ENCODE data around the gene RNASET2. TPM values are rescaled to one million over a fixed set of nuclear protein-coding genes. Genes with fewer than 3 reads are reported as not detected.
"Not testable (repeated sequence)": the region's sequence is repeated elsewhere in the genome, so short reads cannot be mapped to it uniquely, and the experiment has no call there.

RNASET2 gene
- polyA plus RNA-seq, 2 of the 4 experiments (the other 2 are of a cell fraction) = 9.3 to 11.2 TPM

DNA sequence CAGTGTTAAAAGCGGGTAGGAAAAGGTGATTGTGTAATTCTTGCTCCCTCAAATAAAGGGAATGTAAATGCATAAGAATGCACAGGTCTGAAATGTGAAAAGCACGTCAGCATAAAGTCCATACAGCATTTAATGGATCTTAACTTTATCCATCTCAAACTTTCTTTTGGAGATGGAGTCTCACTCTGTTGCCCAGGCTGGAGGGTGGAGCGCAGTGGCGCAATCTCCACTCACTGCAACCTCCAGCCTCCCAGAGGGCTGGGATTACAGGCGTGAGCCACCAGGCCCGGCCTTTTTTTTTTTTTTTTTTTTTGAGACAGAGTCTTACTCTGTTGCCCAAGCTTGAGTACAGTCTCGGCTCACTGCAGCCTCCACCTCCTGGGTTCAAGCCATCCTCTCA, 33.4 kb downstream of the RNASET2 start:
- WGBS (ENCODE audit: missing lambda C conversion rate) = 80% methylated on average over 7 of the region's 7 CpGs
- TF ChIP-seq ZSCAN20 (CRISPR knock-in tag; IDR thresholded peaks at IDR 0.05) = no peak
- no peak for TF ChIP-seq POLR2AphosphoS2 (conservative IDR thresholded peaks at IDR 0.05; ENCODE audit: low read length)
- TF ChIP-seq ZNF302 (CRISPR knock-in tag; IDR thresholded peaks at IDR 0.05) = no peak
- CTCF ChIA-PET = no interaction called here

GRCh38 chr6:166921570-166921969, 34.8 kb downstream of the RNASET2 start:
- CTCF ChIA-PET = no interaction called here
- no peak for ATAC-seq
- H3K4me2 ChIP-seq = no peak overlapping the region
- POLR2A ChIA-PET = no interaction called here
- no peak for TF ChIP-seq RFX5 (IDR thresholded peaks at IDR 0.05)
- TF ChIP-seq, protein P1, sequence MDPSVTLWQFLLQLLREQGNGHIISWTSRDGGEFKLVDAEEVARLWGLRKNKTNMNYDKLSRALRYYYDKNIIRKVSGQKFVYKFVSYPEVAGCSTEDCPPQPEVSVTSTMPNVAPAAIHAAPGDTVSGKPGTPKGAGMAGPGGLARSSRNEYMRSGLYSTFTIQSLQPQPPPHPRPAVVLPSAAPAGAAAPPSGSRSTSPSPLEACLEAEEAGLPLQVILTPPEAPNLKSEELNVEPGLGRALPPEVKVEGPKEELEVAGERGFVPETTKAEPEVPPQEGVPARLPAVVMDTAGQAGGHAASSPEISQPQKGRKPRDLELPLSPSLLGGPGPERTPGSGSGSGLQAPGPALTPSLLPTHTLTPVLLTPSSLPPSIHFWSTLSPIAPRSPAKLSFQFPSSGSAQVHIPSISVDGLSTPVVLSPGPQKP (IDR thresholded peaks at IDR 0.05; ENCODE audit: low read depth, low read length) = no peak
- TF ChIP-seq TP53 (CRISPR knock-in tag; IDR thresholded peaks at IDR 0.05) = no peak
- TF ChIP-seq KDM5A (IDR thresholded peaks at IDR 0.05) = no peak
- no peaks in the 10 kb centered on the region for H3K4me1 ChIP-seq
- FAIRE-seq = no peak
- 83% methylated on average over 3 of the region's 3 CpGs for WGBS (ENCODE audit: missing lambda C conversion rate)
- H3K27ac ChIP-seq = no peak overlapping the region
- no peaks in the 10 kb centered on the region for H3K9me3 ChIP-seq
- no peak overlapping the region for H3K4me3 ChIP-seq
- DNase-seq (ENCODE audit: low read depth in 1 of 2, low spot score in 1 of 2) = no peak

More for the DNA sequence above, 33.4 kb downstream of the RNASET2 start:
- no peaks in the 10 kb centered on the region for H3K9me3 ChIP-seq
- H3K4me3 ChIP-seq = no peak overlapping the region
- DNase-seq (ENCODE audit: low read depth in 1 of 2, low spot score in 1 of 2) (no peak), FAIRE-seq (no peak), ATAC-seq (no peak)
- POLR2A ChIA-PET = no interaction called here
- no peaks in the 10 kb centered on the region for H3K4me1 ChIP-seq
- H3K27ac ChIP-seq = no peak overlapping the region
- no peak overlapping the region for H3K4me2 ChIP-seq

DNA sequence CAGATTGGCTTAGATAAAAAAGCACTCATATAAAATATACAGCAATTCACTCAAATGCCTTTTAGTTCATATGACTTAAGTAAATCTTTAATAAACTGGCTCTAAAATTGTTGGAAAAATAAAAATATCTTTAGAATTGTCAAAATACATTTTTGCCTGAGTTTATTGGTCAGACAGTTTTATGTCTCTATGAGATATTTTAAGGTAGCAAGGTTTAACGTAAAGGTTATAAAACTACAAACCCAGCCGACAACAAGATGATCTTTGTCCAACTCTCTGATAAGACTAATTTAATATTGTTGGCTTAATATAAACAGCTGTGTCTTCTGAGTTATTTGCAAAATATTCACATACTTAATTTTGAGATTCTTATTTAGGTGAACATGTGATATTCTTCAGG, 39.5 kb downstream of the RNASET2 start:
- CTCF ChIA-PET = no interaction called here
- no peak for FAIRE-seq
- ATAC-seq = no peak

GRCh38 chr6:166915484-166915883, 40.9 kb downstream of the RNASET2 start:
- POLR2A ChIA-PET; CTCF ChIA-PET; H3K27ac ChIP-seq; H3K9me3 ChIP-seq; FAIRE-seq; H3K4me1 ChIP-seq; H3K4me2 ChIP-seq; ATAC-seq; DNase-seq (ENCODE audit: low read depth in 1 of 2, low spot score in 1 of 2); H3K4me3 ChIP-seq: not testable (repeated sequence)
- WGBS (ENCODE audit: missing lambda C conversion rate) = 69% methylated on average over 8 of the region's 8 CpGs

More for the DNA sequence above, 39.5 kb downstream of the RNASET2 start:
- TF ChIP-seq CBX2 (IDR thresholded peaks at IDR 0.05; ENCODE audit: borderline replicate concordance, low read depth) (no peak), CHD4 (IDR thresholded peaks at IDR 0.05; ENCODE audit: borderline replicate concordance) (no peak), FOSB (CRISPR knock-in tag; IDR thresholded peaks at IDR 0.05) (no peak), JUNB (IDR thresholded peaks at IDR 0.05) (no peak), NFE2L2 (conservative IDR thresholded peaks at IDR 0.05; ENCODE audit: low read length) (no peak), TFCP2L1 (CRISPR knock-in tag; IDR thresholded peaks at IDR 0.05) (no peak), EHMT2 (IDR thresholded peaks at IDR 0.05; ENCODE audit: low read depth) (no peak), JUN (IDR thresholded peaks at IDR 0.05) (no peak), RCOR1 (IDR thresholded peaks at IDR 0.05; ENCODE audit: low read depth, low read length) (no peak), HEYL (CRISPR knock-in tag; IDR thresholded peaks at IDR 0.05) (no peak), BHLHE40 (IDR thresholded peaks at IDR 0.05; ENCODE audit: low read depth, low read length) (no peak)
- TF ChIP-seq, protein P2, sequence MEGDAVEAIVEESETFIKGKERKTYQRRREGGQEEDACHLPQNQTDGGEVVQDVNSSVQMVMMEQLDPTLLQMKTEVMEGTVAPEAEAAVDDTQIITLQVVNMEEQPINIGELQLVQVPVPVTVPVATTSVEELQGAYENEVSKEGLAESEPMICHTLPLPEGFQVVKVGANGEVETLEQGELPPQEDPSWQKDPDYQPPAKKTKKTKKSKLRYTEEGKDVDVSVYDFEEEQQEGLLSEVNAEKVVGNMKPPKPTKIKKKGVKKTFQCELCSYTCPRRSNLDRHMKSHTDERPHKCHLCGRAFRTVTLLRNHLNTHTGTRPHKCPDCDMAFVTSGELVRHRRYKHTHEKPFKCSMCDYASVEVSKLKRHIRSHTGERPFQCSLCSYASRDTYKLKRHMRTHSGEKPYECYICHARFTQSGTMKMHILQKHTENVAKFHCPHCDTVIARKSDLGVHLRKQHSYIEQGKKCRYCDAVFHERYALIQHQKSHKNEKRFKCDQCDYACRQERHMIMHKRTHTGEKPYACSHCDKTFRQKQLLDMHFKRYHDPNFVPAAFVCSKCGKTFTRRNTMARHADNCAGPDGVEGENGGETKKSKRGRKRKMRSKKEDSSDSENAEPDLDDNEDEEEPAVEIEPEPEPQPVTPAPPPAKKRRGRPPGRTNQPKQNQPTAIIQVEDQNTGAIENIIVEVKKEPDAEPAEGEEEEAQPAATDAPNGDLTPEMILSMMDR (IDR thresholded peaks at IDR 0.05) = no peak
- no peak overlapping the region for H3K4me3 ChIP-seq
- DNase-seq (ENCODE audit: low read depth in 1 of 2, low spot score in 1 of 2) = no peak
- no peaks in the 10 kb centered on the region for H3K4me1 ChIP-seq
- POLR2A ChIA-PET = no interaction called here
- WGBS (ENCODE audit: missing lambda C conversion rate) = 89% methylated on average over 2 of the region's 2 CpGs
- H3K4me2 ChIP-seq = no peak overlapping the region
- no peaks in the 10 kb centered on the region for H3K9me3 ChIP-seq
- H3K27ac ChIP-seq = no peak overlapping the region

DNA sequence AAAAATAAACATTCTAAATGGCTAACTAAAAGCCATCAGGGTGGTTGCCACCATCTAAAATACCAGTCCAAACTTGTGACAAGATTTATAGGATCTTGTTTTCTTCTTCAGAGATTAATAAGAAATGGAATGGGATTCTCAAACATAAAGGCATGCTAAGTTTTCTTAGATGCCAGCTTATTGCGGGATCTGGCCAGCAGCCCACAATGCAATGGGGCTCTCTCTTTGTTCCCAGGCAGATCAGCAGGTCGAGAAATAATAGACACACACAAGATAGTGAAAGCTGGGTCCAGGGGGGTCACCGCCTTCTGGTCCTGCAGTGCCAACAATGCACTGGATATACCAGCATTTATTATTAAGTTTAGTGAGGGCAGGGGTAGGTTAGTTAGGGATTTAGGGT, 41.4 kb downstream of the RNASET2 start:
- ATAC-seq; POLR2A ChIA-PET; DNase-seq (ENCODE audit: low read depth in 1 of 2, low spot score in 1 of 2); H3K9me3 ChIP-seq; FAIRE-seq; H3K4me3 ChIP-seq; H3K4me2 ChIP-seq; H3K27ac ChIP-seq; CTCF ChIA-PET; H3K4me1 ChIP-seq: not testable (repeated sequence)
- 63% methylated on average over 3 of the region's 3 CpGs for WGBS (ENCODE audit: missing lambda C conversion rate)

Measured in A549 (cell line).